RWPE1 (cell line): Measurements from ENCODE around the gene RCN2.

Experiments used
- CTCF ChIA-PET: fragments of 350-600 bp; sonication (Branson Sonifier 250); formaldehyde crosslinking; extraction: SDS; loops from one replicate; lab custom pipeline; 2021; lab: Yijun Ruan, JAX
- POLR2A ChIA-PET: fragments of 400-600 bp; formaldehyde crosslinking; extraction: SDS; loops from one replicate; lab custom pipeline; 2020; ENCODE audit warnings: antibody characterized with exemption; ENCODE audit not compliant: low non-redundant PET; lab: Yijun Ruan, JAX
- DNase-seq: peaks from one replicate; pipeline ENCODE4 v3.0.0; 2012; ENCODE audit warnings: low spot score
- H3K27ac ChIP-seq: fragments of 450-650 bp; 2 replicates; pipeline ENCODE4 v1.5.1; 2017
- CTCF ChIP-seq: fragments of 450-650 bp; conservative IDR thresholded peaks from 2 replicates; pipeline ENCODE4 v1.5.1; 2017; ENCODE audit warnings: low read depth, mild to moderate bottlenecking

RCN2 gene

GRCh38 chr15:76978522-76979330, 47.2 kb downstream of the RCN2 start:
- POLR2A ChIA-PET = no interaction called here
- no peak for TF ChIP-seq CTCF
- no peak overlapping the region for H3K27ac ChIP-seq
- CTCF ChIA-PET = interaction anchor here (0.5 kb wide), 1 partner anchor 62 kb away, joined by 5 read pairs; no protein-coding TSS in a partner anchor
- DNase-seq = no peak

- TF ChIP-seq CTCF = no peak
- ChIA-PET CTCF (interaction anchor here (0.5 kb wide), 1 partner anchor 63 kb away, joined by 5 read pairs; no protein-coding TSS in a partner anchor), POLR2A (no interaction called here)
- no peak for DNase-seq
- no peak overlapping the region for H3K27ac ChIP-seq
Observed at GRCh38 chr15:76979331-76979925, 47.9 kb downstream of the RCN2 start.

GRCh38 chr15:76979996-76980520, 48.5 kb downstream of the RCN2 start:
- ChIA-PET CTCF (no interaction called here), POLR2A (no interaction called here)
- DNase-seq = no peak
- H3K27ac ChIP-seq = no peak overlapping the region
- no peak for TF ChIP-seq CTCF

- ChIA-PET POLR2A (no interaction called here), CTCF (no interaction called here)
- no peak for TF ChIP-seq CTCF
- no peak overlapping the region for H3K27ac ChIP-seq
- DNase-seq = no peak
Observed at GRCh38 chr15:76982356-76982755, 50.8 kb downstream of the RCN2 start.

GRCh38 chr15:76982756-76983155, 51.2 kb downstream of the RCN2 start:
- POLR2A ChIA-PET = no interaction called here
- CTCF ChIA-PET = no interaction called here
- DNase-seq = no peak
- no peak for TF ChIP-seq CTCF
- H3K27ac ChIP-seq = no peak overlapping the region

- CTCF ChIA-PET = no interaction called here
- TF ChIP-seq CTCF = no peak
- DNase-seq = no peak
- POLR2A ChIA-PET = no interaction called here
- no peak overlapping the region for H3K27ac ChIP-seq
Observed at GRCh38 chr15:76983590-76984375, 52.2 kb downstream of the RCN2 start.
